Stomach smooth muscle (tissue), 2 donors: ENCODE results near the gene CCL4L2.
"Not testable (repeated sequence)": the region's sequence is repeated elsewhere in the genome, so short reads cannot be mapped to it uniquely, and the experiment has no call there.

Source experiments
- H3K27ac ChIP-seq: one replicate; pipeline ENCODE4 v1.7.0; 2013; ENCODE audit warnings: mild to moderate bottlenecking, low read length, inconsistent platforms
- H3K27me3 ChIP-seq, 2 donors: one replicate each; pipeline ENCODE4 v1.7.0; 2013; ENCODE audit warnings: low read length in 2 of 2; ENCODE audit not compliant: insufficient read depth in 2 of 2, control insufficient read depth in 1 of 2
- H3K36me3 ChIP-seq, 2 donors: one replicate each; pipeline ENCODE4 v1.7.0; 2013; ENCODE audit warnings: low read length in 2 of 2; ENCODE audit not compliant: control insufficient read depth in 2 of 2, insufficient read depth in 2 of 2
- H3K4me1 ChIP-seq: one replicate; pipeline ENCODE4 v1.7.0; 2013; ENCODE audit warnings: low read length; ENCODE audit not compliant: control insufficient read depth, insufficient read depth
- H3K4me3 ChIP-seq, 2 donors: one replicate each; pipeline ENCODE4 v1.7.0; 2013; ENCODE audit warnings: low read length in 2 of 2
- H3K9ac ChIP-seq, 2 donors: one replicate each; pipeline ENCODE4 v1.7.0; 2013; ENCODE audit warnings: low read length in 2 of 2, mild to moderate bottlenecking in 1 of 2
- H3K9me3 ChIP-seq, 2 donors: one replicate each; pipeline ENCODE4 v1.7.0; 2013; ENCODE audit warnings: low read length in 2 of 2; ENCODE audit not compliant: control insufficient read depth in 2 of 2
- donor health status: healthy.
- donor health status: Pancreatic carcinoma.

CCL4L2 gene

GRCh38 chr17:36210439-36211211 is at the start of gene CCL4L2:
Gene CCL4L2, plus strand, starts transcription at chr17:36211063.
- not testable (repeated sequence) for H3K36me3 ChIP-seq, H3K27ac ChIP-seq, H3K9me3 ChIP-seq, H3K9ac ChIP-seq, H3K27me3 ChIP-seq, H3K4me3 ChIP-seq, H3K4me1 ChIP-seq

- not testable (repeated sequence) for H3K9ac ChIP-seq, H3K4me3 ChIP-seq, H3K36me3 ChIP-seq
These were observed 42.0 kb upstream of the CCL4L2 start for GRCh38 chr17:36168836-36169235.

GRCh38 chr17:36176536-36176935 is 34.3 kb upstream of the CCL4L2 start, which contains the start of gene TBC1D3B:
Gene TBC1D3B, minus strand, starts transcription at chr17:36176636. Its CDS starts 1,586 bp downstream, at chr17:36175050.
- H3K4me3 ChIP-seq, H3K27me3 ChIP-seq, H3K36me3 ChIP-seq, H3K9me3 ChIP-seq, H3K4me1 ChIP-seq, H3K27ac ChIP-seq, H3K9ac ChIP-seq: not testable (repeated sequence)

More at GRCh38 chr17:36168836-36169235, 42.0 kb upstream of the CCL4L2 start:
- H3K9me3 ChIP-seq, H3K4me1 ChIP-seq, H3K27me3 ChIP-seq, H3K27ac ChIP-seq: not testable (repeated sequence)

- not testable (repeated sequence) for H3K4me3 ChIP-seq, H3K27ac ChIP-seq, H3K36me3 ChIP-seq, H3K9ac ChIP-seq, H3K9me3 ChIP-seq
- Histone ChIP-seq H3K27me3 (peaks cover 6 to 14% of the 10 kb centered on the region in 2 donors), H3K4me1 (peaks cover 15% of the 10 kb centered on the region)
These were observed 29.3 kb upstream of the CCL4L2 start for GRCh38 chr17:36181446-36182175.

GRCh38 chr17:36182176-36183000 is 28.5 kb upstream of the CCL4L2 start:
- Histone ChIP-seq H3K27me3 (peaks cover 6 to 14% of the 10 kb centered on the region in 2 donors), H3K9ac (peak overlapping the region; percentile 28 to 51), H3K36me3 (no peaks in the 10 kb centered on the region), H3K9me3 (no peaks in the 10 kb centered on the region), H3K27ac (no peak overlapping the region), H3K4me3 (peak overlapping the region; percentile 75 to 77), H3K4me1 (peaks cover 15% of the 10 kb centered on the region)

GRCh38 chr17:36183001-36183971 is 27.6 kb upstream of the CCL4L2 start:
- Histone ChIP-seq H3K4me3 (peak overlapping the region; percentile 75 to 77), H3K27ac (no peak overlapping the region), H3K27me3 (peaks cover 6 to 16% of the 10 kb centered on the region in 2 donors), H3K9ac (peak overlapping the region; percentile 29 to 57), H3K9me3 (no peaks in the 10 kb centered on the region), H3K36me3 (no peaks in the 10 kb centered on the region), H3K4me1 (peaks cover 15% of the 10 kb centered on the region)

- Histone ChIP-seq H3K4me3 (peak overlapping the region; percentile 43 to 77), H3K9me3 (no peaks in the 10 kb centered on the region), H3K27me3 (peaks cover 6 to 16% of the 10 kb centered on the region in 2 donors), H3K4me1 (peaks cover 15% of the 10 kb centered on the region), H3K36me3 (no peaks in the 10 kb centered on the region), H3K27ac (no peak overlapping the region), H3K9ac (peak overlapping the region in 1 of 2 donors; percentile 57)
These were observed 26.7 kb upstream of the CCL4L2 start for GRCh38 chr17:36184023-36184765.

GRCh38 chr17:36185416-36185815 is 25.4 kb upstream of the CCL4L2 start:
- no peaks in the 10 kb centered on the region for H3K9me3 ChIP-seq
- H3K9ac ChIP-seq: no peak overlapping the region
- peaks cover 6 to 16% of the 10 kb centered on the region in 2 donors for H3K27me3 ChIP-seq
- no peak overlapping the region for H3K27ac ChIP-seq
- no peaks in the 10 kb centered on the region for H3K36me3 ChIP-seq
- H3K4me3 ChIP-seq: no peak overlapping the region
- H3K4me1 ChIP-seq: peaks cover 15% of the 10 kb centered on the region
